Endothelial cell of umbilical vein (primary cell): ENCODE measurements around the gene TRMT6.

ENCODE experiments used
- EZH2 ChIP-seq: IDR thresholded peaks from 2 replicates; pipeline ENCODE4 v1.6.1; 2012; ENCODE audit warnings: borderline replicate concordance, low read depth, mild to moderate bottlenecking, moderate library complexity, low read length, inconsistent platforms; ENCODE audit not compliant: severe bottlenecking
- FOS ChIP-seq: IDR thresholded peaks from 2 replicates; pipeline ENCODE4 v1.6.1; 2011; ENCODE audit warnings: mild to moderate bottlenecking, low read length, moderate library complexity, borderline replicate concordance; ENCODE audit not compliant: insufficient read depth
- GATA2 ChIP-seq: IDR thresholded peaks from 2 replicates; pipeline ENCODE4 v1.7.0; 2011; ENCODE audit warnings: low read depth, mild to moderate bottlenecking, moderate library complexity, mixed read lengths, low read length; ENCODE audit not compliant: insufficient read length, insufficient read depth
- JUN ChIP-seq: IDR thresholded peaks from 2 replicates; pipeline ENCODE4 v1.6.1; 2011; ENCODE audit warnings: borderline replicate concordance, low read depth; ENCODE audit not compliant: insufficient read length, insufficient read depth
- MYC ChIP-seq: IDR thresholded peaks from one replicate; pipeline ENCODE4 v1.6.1; 2011; ENCODE audit warnings: mild to moderate bottlenecking, low read depth, low read length
- POLR2A ChIP-seq: IDR thresholded peaks from 2 replicates; pipeline ENCODE4 v1.6.1; 2012; ENCODE audit warnings: low read depth, mild to moderate bottlenecking, control low read depth, low read length
- POLR2AphosphoS5 ChIP-seq: IDR thresholded peaks from 2 replicates; pipeline ENCODE4 v1.6.1; 2012; ENCODE audit warnings: low read depth, mild to moderate bottlenecking, control low read depth, low read length, moderate library complexity; ENCODE audit not compliant: insufficient read depth
- TF ChIP-seq, protein P1 (sequence below), 2 donors: IDR thresholded peaks; 1 replicate in 1 of 2; 2 replicates in 1 of 2; pipeline ENCODE4 v1.5.1; 2011; ENCODE audit warnings: low read length in 2 of 2, mild to moderate bottlenecking in 2 of 2, moderate library complexity in 2 of 2, control low read depth in 1 of 2, inconsistent platforms in 1 of 2, low read depth in 1 of 2; ENCODE audit not compliant: insufficient read depth in 1 of 2; ENCODE audit errors: extremely low read depth in 1 of 2
- TF ChIP-seq, protein P2 (sequence below): IDR thresholded peaks from 2 replicates; pipeline ENCODE4 v1.6.1; 2011; ENCODE audit not compliant: insufficient read depth, insufficient read length

DNA sequence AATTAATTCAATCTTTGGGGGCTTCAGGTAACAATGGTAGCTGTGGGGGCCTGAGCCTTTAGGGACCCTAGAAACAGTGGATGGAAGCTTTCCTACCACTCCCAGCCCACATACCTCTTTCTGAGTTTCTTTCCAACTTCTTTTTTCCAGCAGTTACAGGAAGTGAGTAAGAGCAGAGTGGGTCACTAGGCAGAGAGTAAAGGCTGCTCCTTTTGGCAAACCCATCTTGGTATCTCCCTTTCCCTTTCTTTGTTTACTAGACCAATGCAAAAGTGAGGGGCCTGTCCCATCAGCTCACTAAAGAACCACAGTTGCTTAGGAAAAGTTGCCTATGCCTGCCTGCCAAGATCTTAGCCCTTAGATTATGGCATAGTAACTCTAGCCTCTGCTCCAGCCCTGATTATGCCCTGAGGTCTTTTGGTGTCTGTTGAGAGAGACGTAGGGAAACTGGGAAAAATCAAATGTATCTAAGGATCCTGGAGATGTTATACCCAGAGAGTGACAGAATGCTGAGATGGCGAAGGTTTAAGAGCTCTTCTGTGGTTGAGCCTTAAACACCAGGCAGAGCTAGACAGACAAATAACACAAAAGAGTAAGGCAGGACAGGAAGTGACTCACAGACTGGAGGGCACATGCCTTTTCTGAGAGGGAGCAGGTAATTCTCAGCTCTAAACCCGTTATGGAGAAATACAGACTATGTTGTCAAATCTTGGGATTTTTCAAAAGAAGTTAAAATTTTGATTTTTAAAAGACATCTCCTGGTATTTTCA, 31.3 kb downstream of the TRMT6 start:
- TF ChIP-seq, protein P1, sequence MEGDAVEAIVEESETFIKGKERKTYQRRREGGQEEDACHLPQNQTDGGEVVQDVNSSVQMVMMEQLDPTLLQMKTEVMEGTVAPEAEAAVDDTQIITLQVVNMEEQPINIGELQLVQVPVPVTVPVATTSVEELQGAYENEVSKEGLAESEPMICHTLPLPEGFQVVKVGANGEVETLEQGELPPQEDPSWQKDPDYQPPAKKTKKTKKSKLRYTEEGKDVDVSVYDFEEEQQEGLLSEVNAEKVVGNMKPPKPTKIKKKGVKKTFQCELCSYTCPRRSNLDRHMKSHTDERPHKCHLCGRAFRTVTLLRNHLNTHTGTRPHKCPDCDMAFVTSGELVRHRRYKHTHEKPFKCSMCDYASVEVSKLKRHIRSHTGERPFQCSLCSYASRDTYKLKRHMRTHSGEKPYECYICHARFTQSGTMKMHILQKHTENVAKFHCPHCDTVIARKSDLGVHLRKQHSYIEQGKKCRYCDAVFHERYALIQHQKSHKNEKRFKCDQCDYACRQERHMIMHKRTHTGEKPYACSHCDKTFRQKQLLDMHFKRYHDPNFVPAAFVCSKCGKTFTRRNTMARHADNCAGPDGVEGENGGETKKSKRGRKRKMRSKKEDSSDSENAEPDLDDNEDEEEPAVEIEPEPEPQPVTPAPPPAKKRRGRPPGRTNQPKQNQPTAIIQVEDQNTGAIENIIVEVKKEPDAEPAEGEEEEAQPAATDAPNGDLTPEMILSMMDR (IDR thresholded peaks at IDR 0.05; ENCODE audit: extremely low read depth in 1 of 2, insufficient read depth in 1 of 2, low read depth in 1 of 2, low read length in 2 of 2) = no peak
- TF ChIP-seq POLR2A = no peak
- no peak for TF ChIP-seq EZH2
- peak; percentile 66 for TF ChIP-seq JUN
- TF ChIP-seq, protein P2, sequence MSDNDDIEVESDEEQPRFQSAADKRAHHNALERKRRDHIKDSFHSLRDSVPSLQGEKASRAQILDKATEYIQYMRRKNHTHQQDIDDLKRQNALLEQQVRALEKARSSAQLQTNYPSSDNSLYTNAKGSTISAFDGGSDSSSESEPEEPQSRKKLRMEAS = no peak
- TF ChIP-seq POLR2AphosphoS5 = no peak
- no peak for TF ChIP-seq MYC
- peak; percentile 61 for TF ChIP-seq FOS
- no peak for TF ChIP-seq GATA2
